HS-5 (cell line): ENCODE results near the gene SMIM8.

Experiments
- DNase-seq: peaks from one replicate; pipeline ENCODE4 v3.0.0-alpha.2; 2012; ENCODE audit warnings: low read depth

Gene SMIM8

DNA sequence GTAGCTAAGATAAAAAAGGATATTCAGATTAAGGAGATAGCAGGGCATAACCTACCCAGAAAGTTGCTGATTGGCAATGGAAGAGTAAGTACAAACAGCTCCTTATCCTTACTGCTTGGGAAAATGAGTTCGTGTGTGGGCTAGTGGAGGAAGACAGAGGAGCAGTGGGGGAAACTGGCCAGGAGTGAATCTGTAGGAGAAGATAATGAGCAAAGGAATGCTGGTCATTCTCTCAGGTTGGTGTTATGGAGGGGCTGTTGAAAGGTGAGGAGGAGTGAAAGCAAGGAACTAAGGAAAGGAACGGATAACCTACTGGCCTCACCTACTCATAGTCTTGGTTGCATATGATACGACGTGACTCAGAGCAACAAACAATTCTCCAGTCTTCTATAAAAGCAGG, 14.0 kb downstream of the SMIM8 start:
- no peak for DNase-seq

DNA sequence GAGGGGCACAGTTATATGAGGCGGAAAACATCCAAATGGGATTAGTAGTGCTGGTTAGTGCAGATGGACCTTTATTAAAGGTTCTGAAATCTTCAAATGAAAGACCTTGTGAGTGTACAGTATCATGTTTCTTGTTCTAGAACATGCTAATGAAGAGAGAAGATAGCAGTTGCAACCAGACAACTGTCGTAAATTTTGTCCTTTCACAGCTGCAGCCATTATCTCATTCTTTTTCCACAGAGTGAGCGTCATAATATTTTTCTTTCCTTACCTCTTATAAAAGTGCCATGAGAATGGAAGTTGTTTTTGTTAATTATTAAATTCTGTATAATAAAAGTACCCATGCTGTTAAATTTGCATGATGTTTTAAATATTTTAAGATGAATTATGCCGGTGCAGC, 17.8 kb downstream of the SMIM8 start:
- DNase-seq, result no peak

DNA sequence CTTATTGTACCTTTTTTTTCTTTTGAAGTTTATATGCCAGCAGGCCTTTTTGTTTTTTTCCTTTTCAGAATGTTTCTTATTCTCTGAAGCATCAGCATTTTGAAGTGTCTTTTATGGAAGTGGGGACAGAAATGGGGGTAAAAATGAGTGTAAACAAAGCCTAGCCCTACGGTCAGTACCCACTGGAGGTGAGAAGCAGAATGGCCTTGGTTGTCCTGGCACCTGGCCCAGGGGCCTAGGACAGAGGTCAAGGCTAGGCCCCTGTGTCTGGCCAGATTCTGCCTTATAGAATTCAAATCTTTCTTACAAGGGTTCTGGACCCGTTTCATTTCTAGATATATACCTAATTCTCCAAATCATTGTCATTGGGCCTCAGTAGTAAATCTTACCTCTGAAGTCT, 18.8 kb downstream of the SMIM8 start:
- no peak for DNase-seq

DNA sequence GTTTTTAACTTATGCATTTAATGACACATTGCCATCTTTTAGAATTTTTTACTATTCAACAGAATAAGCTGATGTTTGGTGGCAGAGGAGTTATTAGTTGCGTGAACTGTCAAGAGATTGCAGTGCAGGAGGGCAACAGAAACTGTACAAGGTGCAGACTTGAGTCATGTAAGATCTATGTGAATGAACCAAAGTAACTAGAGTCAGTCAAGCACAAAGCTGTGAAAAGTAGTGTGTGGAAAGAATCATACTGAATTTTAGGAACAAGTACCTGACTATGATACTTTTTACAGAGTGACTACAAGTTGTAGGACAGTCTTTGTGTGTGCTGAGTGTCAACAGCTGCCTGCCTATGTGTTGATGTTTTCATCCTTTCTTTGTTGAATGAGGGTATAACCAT, 19.5 kb downstream of the SMIM8 start:
- DNase-seq, result no peak

DNA sequence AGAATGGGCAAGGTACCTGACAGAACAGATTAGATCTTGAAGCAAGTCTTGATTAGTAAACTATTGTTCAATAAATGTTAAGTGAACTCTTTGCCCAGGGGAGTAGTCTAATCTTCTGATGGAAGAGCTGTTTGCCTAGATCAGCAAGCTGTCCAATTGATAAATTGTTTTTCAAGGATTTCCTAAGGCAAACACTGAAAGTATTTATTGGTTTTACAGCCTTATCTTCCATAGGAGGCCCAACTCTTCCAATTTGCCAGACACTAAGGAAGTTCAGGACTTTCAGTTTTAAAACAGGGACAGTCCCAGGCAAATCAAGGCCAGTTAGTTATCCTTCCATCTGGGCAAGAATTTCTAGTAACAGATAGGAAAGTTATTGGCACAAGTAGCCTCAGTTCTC, 20.4 kb downstream of the SMIM8 start:
- DNase-seq, result no peak

DNA sequence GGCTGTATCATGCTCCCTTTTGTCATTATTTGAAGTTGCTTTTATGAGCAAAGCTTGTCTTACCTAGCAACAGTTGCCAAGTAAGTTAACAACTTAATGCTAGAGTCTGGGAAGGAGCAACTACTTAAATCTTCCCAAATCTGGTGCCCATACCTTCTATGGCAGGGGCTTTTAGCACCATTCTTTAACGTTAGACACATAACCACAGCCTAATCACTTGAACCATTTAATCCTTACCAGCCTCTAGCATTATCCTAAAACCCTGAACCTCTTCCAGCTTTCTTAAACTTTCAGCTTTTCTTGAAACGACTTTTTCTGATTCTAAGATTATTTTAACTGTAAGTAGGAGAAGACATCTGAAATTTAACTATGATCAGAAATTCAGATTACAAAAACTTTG, 22.3 kb downstream of the SMIM8 start, which contains the start of gene C6orf163:
Gene C6orf163, plus strand, starts transcription at position 83 of the 400 bp plus-strand sequence. Its CDS starts 287 bp downstream, at position 370.
- DNase-seq, result no peak

- no peak for DNase-seq
Measured at GRCh38 chr6:87346700-87347099, 24.3 kb downstream of the SMIM8 start.

DNA sequence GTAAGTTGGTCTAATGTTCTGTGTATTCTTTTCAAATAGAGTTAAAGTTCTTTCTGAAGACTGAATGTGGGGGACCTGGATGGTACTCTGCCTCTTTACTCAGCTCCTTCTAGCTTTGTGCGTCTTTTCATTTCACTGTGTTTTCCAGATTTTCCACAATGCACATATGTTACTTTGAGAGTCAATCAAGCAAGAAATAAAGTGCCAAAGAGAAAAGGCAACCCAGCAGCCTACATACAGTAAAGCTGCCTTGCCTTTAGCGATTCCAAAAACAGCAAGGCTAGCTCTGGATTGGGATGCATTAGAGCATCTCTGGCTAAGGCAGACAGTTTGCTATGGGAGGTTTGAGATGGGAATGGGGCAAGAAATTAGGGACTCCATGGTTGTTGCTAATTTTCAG, 27.5 kb downstream of the SMIM8 start:
- no peak for DNase-seq

DNA sequence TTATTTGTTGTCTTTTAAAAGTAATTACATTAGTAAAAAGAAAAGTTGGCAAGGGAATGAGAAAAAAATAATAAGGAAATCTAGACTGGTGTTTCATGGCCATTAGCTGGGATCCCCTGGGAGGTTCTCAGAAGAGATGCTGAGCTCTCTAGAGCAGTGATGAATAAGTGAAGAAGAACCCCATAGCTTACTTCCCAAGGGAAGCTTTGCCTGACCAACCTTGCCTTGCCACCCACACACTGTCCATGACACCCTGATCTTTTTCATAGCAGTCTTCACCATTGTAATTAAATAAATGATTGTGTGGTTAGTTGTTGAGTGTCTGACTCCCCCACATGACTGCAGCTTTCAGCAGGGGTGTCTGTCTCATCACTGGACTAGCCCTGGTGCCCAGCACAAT, 28.1 kb downstream of the SMIM8 start:
- no peak for DNase-seq

GRCh38 chr6:87351583-87351982, 29.2 kb downstream of the SMIM8 start:
- no peak for DNase-seq

GRCh38 chr6:87356181-87356580, 33.8 kb downstream of the SMIM8 start:
- no peak for DNase-seq

- DNase-seq, result no peak
Measured at GRCh38 chr6:87357479-87358196, 35.2 kb downstream of the SMIM8 start.

DNA sequence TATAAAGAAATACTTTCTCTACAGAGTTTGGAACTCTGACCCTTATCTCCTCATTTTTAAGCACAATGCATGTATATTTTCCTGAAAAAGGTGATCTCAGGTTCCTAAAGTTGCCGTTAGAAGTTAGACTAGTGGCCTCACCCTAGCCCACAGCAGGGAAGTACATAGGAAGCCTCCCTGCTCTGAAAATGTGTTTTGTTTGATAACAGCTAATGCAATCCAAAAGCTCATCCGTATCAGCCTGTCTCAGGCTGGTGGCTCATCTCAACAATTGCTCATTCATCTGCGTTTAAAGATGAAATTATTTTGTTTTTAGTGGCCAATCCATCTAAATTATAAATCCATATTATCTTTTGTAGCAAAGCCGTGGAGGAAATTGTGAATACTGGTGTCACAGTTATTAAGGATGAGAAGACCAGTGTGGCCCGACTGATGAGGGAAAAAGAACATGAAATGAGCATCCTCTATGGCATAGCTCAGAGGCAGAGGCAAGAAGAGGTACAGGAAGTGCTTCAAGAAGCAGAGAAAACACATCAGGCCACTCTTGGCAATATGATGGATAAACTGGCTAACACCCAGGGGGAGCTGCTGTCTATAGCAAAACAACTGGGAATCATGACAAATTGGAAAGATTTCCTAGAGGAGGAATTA, 42.3 kb downstream of the SMIM8 start:
- DNase-seq, result no peak

DNA sequence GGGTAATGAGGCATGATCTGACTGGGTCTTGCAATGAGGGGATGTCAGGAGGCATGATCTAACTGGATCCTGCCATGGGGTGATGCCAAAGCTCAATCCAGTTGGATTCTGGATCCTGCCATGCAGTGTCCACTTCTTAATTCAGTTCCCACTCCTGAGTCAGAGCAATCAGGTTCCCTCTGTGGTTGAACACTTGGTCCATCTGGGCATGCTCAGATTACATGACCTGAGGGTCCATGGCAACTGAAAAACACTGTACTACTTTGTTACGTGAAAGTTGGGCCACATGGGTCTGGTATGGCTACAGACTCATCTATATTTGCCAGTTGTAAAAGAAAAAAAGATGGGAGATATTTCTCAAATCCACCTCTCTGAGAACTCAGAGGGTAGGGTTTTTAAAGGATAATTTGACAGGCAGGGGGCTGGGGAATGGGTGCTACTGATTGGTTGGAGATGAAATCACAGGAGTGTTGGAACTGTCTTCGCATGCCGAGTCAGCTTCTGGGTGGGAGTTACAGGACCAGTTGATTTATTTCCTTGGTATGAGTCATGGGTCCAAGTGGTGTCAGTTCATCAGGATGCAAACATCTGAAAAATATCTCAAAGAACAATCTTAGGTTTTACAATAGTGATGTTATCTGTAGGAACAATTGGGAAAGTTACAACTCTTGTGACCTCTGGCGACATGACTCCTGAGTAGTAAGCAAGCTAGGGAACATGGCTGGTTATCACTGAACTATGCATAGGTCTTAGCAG, 43.9 kb downstream of the SMIM8 start:
- DNase-seq, result peak; percentile 8

DNA sequence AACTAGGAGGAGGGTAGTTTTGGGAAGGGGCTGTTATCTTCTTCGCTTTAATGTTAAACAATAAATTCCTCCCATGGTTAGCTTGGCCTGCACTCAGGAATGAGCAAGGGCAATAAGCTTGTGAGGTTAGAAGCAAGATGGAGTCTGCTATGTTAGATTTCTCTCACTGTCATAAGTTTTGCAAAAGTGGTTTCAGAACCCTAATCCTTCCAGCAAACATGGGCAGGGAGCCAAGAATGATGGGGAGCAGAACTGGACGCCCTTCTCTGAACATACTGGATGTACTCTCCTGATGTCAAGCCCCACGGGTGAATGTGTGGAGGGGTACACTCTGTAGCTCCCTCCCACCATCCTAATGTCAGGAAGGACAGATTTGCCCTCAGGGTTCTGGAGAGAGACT, 44.5 kb downstream of the SMIM8 start:
- no peak for DNase-seq

DNA sequence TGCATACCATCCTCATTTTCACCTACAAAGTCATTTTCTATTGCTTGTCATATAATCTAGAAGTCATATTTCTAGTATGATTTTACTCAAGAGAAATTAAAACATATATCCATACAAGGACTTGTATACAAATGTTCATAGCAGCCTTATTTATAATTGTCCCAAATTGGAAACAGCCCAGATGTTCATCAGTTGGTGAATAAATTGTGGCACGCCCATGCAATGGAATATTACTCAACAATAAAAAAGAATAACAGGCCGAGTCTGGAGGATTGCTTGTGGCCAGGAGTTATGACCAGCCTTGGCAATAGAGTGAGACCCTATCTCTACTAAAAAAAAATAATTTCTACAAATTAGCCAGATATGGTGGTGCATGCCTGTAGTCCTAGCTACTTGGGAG, 51.0 kb downstream of the SMIM8 start:
- DNase-seq, result no peak

GRCh38 chr6:87375315-87375714, 52.9 kb downstream of the SMIM8 start:
- DNase-seq, result no peak

GRCh38 chr6:87376643-87377042, 54.3 kb downstream of the SMIM8 start:
- DNase-seq, result no peak

DNA sequence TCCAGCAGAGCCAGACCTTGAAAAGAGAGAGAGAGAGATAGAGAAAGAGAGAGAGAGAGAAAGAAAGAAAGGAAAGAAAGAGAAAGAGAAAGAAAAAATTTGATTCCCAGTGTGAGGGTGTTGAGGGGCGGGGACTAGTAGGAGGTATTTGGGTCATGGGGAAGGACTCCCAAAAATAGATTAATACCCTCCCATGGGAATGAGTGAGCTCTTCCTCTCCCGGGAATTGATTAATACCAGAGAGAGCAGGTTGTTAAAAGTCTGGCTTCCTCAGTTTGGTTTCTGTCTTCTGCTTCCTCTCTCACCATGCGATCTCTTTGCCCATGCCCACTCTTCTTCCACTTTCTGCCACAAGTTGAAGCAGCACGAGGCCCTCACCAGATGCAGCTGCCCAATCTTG, 56.6 kb downstream of the SMIM8 start:
- DNase-seq, result no peak

- no peak for DNase-seq
Measured at GRCh38 chr6:87382861-87383260, 60.5 kb downstream of the SMIM8 start.

GRCh38 chr6:87384038-87384437, 61.6 kb downstream of the SMIM8 start:
- no peak for DNase-seq

DNA sequence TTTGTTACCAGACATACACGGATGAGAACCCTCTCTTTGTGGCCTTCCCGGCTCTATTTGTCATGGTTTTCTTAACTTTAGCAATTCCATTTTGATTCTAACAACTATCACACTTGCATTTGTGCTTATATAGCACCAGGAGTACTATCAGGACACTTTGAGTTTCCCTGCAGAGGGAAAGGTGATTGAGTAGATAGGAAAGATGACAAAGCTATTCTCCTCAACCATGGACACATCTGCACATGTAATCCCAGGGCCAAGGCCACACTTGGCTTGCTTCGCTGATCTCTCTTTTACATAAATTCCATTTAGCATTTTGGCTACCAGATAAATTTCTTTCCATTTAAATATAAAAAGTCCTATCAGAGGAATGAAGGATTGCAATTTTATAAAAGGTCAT, 62.1 kb downstream of the SMIM8 start:
- DNase-seq, result no peak

DNA sequence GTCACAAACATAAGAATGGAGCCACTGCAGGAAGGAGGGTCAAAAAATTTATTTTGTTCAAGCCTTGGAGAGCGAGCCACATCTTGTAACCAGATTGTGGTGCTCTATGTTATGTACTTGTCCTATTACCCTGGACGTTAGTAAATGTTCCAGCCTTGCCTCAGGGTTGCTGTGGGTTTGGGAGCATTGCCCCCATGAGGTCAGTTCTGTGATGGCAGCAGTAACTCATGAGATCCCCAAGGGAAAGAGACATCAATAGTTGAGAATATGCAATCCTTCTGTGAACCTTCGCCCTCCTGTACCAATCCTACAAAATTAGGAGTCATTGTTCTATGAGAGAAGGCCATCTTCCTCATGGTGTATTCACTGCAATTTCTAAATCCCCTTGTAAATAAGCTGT, 68.9 kb downstream of the SMIM8 start:
- peak; percentile 4 for DNase-seq
